Neural progenitor cell (in vitro differentiated cells): ENCODE results near the gene LRFN2. TPM values are rescaled to one million over a fixed set of nuclear protein-coding genes. Genes with fewer than 3 reads are reported as not detected.

Experiments used
- DNase-seq: peaks from one replicate; pipeline ENCODE4 v3.0.0-alpha.2; 2016; ENCODE audit warnings: low spot score
- H2AFZ ChIP-seq: fragments of 200-600 bp; sonication (generic); replicated peaks from 2 replicates; pipeline ENCODE4 v1.6.1; 2016; ENCODE audit warnings: antibody characterized with exemption
- H3F3A ChIP-seq: fragments of 200-600 bp; sonication (generic); 2 replicates; pipeline ENCODE4 v1.6.1; 2016; ENCODE audit warnings: antibody characterized with exemption, low read depth
- H3K27ac ChIP-seq: fragments of 200-600 bp; sonication (generic); 2 replicates; pipeline ENCODE4 v1.5.1; 2016; ENCODE audit warnings: mild to moderate bottlenecking
- H3K27me3 ChIP-seq: fragments of 200-600 bp; sonication (generic); 2 replicates; pipeline ENCODE4 v1.6.1; 2016; ENCODE audit warnings: mild to moderate bottlenecking, moderate library complexity
- H3K36me3 ChIP-seq: fragments of 200-600 bp; sonication (generic); 2 replicates; pipeline ENCODE4 v1.5.1; 2016
- H3K4me1 ChIP-seq: fragments of 200-600 bp; sonication (generic); 2 replicates; pipeline ENCODE4 v1.6.1; 2016; ENCODE audit warnings: mixed run types
- H3K4me2 ChIP-seq: fragments of 200-600 bp; sonication (generic); 2 replicates; pipeline ENCODE4 v1.6.1; 2016
- H3K4me3 ChIP-seq: fragments of 200-600 bp; sonication (generic); 2 replicates; pipeline ENCODE4 v1.5.1; 2016
- H3K79me2 ChIP-seq: fragments of 200-600 bp; sonication (generic); 2 replicates; pipeline ENCODE4 v1.6.1; 2016; ENCODE audit warnings: low read depth
- H3K9ac ChIP-seq: fragments of 200-600 bp; sonication (generic); 2 replicates; pipeline ENCODE4 v1.6.1; 2016
- H3K9me3 ChIP-seq: fragments of 200-600 bp; sonication (generic); 2 replicates; pipeline ENCODE4 v1.5.1; 2016; ENCODE audit warnings: low read depth
- H4K20me1 ChIP-seq: fragments of 200-600 bp; sonication (generic); 2 replicates; pipeline ENCODE4 v1.6.1; 2016; ENCODE audit warnings: low read depth
- H3K27ac Mint-ChIP-seq: 3 replicates; pipeline ENCODE4 v1.8.0; 2021; ENCODE audit warnings: mixed read lengths
- H3K27me3 Mint-ChIP-seq: 2 replicates; pipeline ENCODE4 v1.8.0; 2022; ENCODE audit warnings: low read depth, mild to moderate bottlenecking, inconsistent platforms, moderate library complexity, mixed read lengths; ENCODE audit not compliant: insufficient read depth
- H3K36me3 Mint-ChIP-seq: 3 replicates; pipeline ENCODE4 v1.8.0; 2021; ENCODE audit warnings: mixed read lengths
- H3K4me1 Mint-ChIP-seq: 3 replicates; pipeline ENCODE4 v1.8.0; 2021; ENCODE audit warnings: mixed read lengths
- H3K4me3 Mint-ChIP-seq: 3 replicates; pipeline ENCODE4 v1.8.0; 2021; ENCODE audit warnings: mild to moderate bottlenecking, moderate library complexity, mixed read lengths
- H3K9me3 Mint-ChIP-seq: 3 replicates; pipeline ENCODE4 v1.8.0; 2020; ENCODE audit warnings: mixed read lengths
- CTCF ChIP-seq: fragments of 200-600 bp; sonication (generic); IDR thresholded peaks from 2 replicates; pipeline ENCODE4 v1.5.1; 2017; ENCODE audit warnings: antibody characterized with exemption, mild to moderate bottlenecking
- EZH2 ChIP-seq: fragments of 200-600 bp; sonication (generic); IDR thresholded peaks from 2 replicates; pipeline ENCODE4 v1.6.1; 2017; ENCODE audit warnings: antibody characterized with exemption, mild to moderate bottlenecking, moderate library complexity
- EZH2phosphoT487 ChIP-seq: fragments of 200-600 bp; sonication (generic); IDR thresholded peaks from 2 replicates; pipeline ENCODE4 v1.6.1; 2017; ENCODE audit warnings: antibody characterized with exemption
- total RNA-seq: library from RNA; depleted of rRNA; stranded (reverse); fragments of >200 nt; gene quantifications from 2 replicates; pipeline ENCODE4 v1.2.3, GENCODE V29; 2015; ENCODE audit warnings: low replicate concordance

LRFN2 gene
- total RNA-seq, 1 donor from 2014 or later, result not detected

- no peak overlapping the region for H3K4me2 ChIP-seq
- no peaks in the 10 kb centered on the region for H3K9me3 Mint-ChIP-seq
- DNase-seq, result no peak
- H3K4me1 ChIP-seq, result peaks cover 2% of the 10 kb centered on the region
- H3K27ac Mint-ChIP-seq, result no peak overlapping the region
- no peak overlapping the region for H3K27ac ChIP-seq
- no peaks in the 10 kb centered on the region for H4K20me1 ChIP-seq
- no peaks in the 10 kb centered on the region for H3K27me3 ChIP-seq
- H3K4me3 ChIP-seq, result no peak overlapping the region
- H3K36me3 Mint-ChIP-seq, result no peaks in the 10 kb centered on the region
- H3K36me3 ChIP-seq, result no peaks in the 10 kb centered on the region
- no peak overlapping the region for H3K4me3 Mint-ChIP-seq
- peaks cover 11% of the 10 kb centered on the region for H3K27me3 Mint-ChIP-seq
- no peak overlapping the region for H2AFZ ChIP-seq
- H3K4me1 Mint-ChIP-seq, result peaks cover 10% of the 10 kb centered on the region
- TF ChIP-seq CTCF (no peak), EZH2 (no peak), EZH2phosphoT487 (no peak)
- no peaks in the 10 kb centered on the region for H3K9me3 ChIP-seq
- H3K9ac ChIP-seq, result no peak overlapping the region
- H3K79me2 ChIP-seq, result no peaks in the 10 kb centered on the region
- no peaks in the 10 kb centered on the region for H3F3A ChIP-seq
These were observed 144.6 kb downstream of the LRFN2 start for GRCh38 chr6:40442591-40442990.

GRCh38 chr6:40441150-40441549 lies 146.0 kb downstream of the LRFN2 start:
- H3K27me3 Mint-ChIP-seq, result peaks cover 11% of the 10 kb centered on the region
- Histone ChIP-seq H4K20me1 (no peaks in the 10 kb centered on the region), H3K79me2 (no peaks in the 10 kb centered on the region), H3K27me3 (no peaks in the 10 kb centered on the region), H3F3A (no peaks in the 10 kb centered on the region), H3K4me1 (peaks cover 9% of the 10 kb centered on the region), H3K4me3 (no peak overlapping the region), H3K9ac (no peak overlapping the region), H3K27ac (no peak overlapping the region), H3K4me2 (no peak overlapping the region), H2AFZ (no peak overlapping the region), H3K9me3 (no peaks in the 10 kb centered on the region), H3K36me3 (no peaks in the 10 kb centered on the region)
- H3K27ac Mint-ChIP-seq, result no peak overlapping the region
- H3K36me3 Mint-ChIP-seq, result no peaks in the 10 kb centered on the region
- H3K4me3 Mint-ChIP-seq, result no peak overlapping the region
- peaks cover 10% of the 10 kb centered on the region for H3K4me1 Mint-ChIP-seq
- H3K9me3 Mint-ChIP-seq, result no peaks in the 10 kb centered on the region
- DNase-seq, result no peak
- TF ChIP-seq EZH2phosphoT487 (no peak), EZH2 (no peak), CTCF (no peak)

- Histone ChIP-seq H3K4me1 (peaks cover 9% of the 10 kb centered on the region), H3F3A (no peaks in the 10 kb centered on the region), H3K27me3 (no peaks in the 10 kb centered on the region), H3K79me2 (no peaks in the 10 kb centered on the region), H4K20me1 (no peaks in the 10 kb centered on the region), H3K4me2 (no peak overlapping the region), H3K4me3 (no peak overlapping the region), H3K9me3 (no peaks in the 10 kb centered on the region), H3K27ac (no peak overlapping the region), H3K9ac (no peak overlapping the region), H3K36me3 (no peaks in the 10 kb centered on the region), H2AFZ (no peak overlapping the region)
- Mint-ChIP-seq H3K27ac (no peak overlapping the region), H3K4me3 (no peak overlapping the region), H3K36me3 (no peaks in the 10 kb centered on the region), H3K9me3 (no peaks in the 10 kb centered on the region), H3K27me3 (peaks cover 11% of the 10 kb centered on the region), H3K4me1 (peaks cover 10% of the 10 kb centered on the region)
- TF ChIP-seq EZH2, result no peak
- no peak for TF ChIP-seq EZH2phosphoT487
- TF ChIP-seq CTCF, result no peak
- DNase-seq, result no peak
These were observed 147.1 kb downstream of the LRFN2 start for GRCh38 chr6:40440053-40440452.
